Activated T-cell treated with anti-CD3 and anti-CD28 coated beads, Interleukin-2, amount 50 U/mL, for 48 hours (primary cell): Measurements from ENCODE around the gene GABBR2.
"Not testable (repeated sequence)": the region's sequence is repeated elsewhere in the genome, so short reads cannot be mapped to it uniquely, and the experiment has no call there.

Experiments
- DNase-seq, 2 experiments: peaks; one replicate each; pipeline ENCODE4 v3.0.0-alpha.2; 2020

GABBR2 gene

DNA sequence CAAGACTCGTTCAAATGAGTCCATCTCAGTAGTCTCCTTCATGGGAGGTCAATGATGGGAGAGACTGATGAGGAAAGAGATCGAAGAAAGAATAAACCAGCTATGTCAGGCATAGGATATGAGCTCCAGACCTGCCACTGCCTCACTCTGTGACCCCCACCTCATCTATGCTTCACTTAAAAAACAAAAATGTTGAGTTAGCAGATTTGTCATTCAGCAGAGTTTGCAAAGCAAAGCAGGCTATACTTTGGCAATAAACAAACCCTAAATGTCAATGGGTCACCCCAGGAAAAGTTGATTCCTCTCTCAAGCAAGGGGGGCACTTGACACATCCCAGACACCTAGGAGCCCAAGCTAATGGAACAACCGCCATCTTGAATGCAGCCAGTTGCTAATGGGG lies 117.0 kb downstream of the GABBR2 start:
- DNase-seq = no peak

DNA sequence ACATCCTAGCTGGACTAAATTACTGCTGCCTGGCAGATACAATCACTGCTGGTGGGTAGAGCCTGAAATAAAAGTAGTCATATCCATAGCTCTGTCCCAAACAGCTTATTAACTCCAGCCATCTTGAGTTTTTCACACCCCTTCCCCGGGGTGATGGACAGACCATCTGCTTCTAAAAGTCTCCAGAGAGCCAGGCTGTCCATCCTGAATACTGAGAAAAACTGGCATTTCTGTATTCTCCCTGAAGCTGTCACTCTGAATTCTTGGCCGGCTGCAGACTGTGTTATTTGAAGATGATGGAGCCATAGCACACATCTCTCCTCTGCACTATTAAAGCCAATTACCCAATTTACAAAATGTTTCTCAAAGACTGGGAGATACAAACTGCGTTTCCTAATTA lies 118.6 kb downstream of the GABBR2 start:
- DNase-seq = no peak

DNA sequence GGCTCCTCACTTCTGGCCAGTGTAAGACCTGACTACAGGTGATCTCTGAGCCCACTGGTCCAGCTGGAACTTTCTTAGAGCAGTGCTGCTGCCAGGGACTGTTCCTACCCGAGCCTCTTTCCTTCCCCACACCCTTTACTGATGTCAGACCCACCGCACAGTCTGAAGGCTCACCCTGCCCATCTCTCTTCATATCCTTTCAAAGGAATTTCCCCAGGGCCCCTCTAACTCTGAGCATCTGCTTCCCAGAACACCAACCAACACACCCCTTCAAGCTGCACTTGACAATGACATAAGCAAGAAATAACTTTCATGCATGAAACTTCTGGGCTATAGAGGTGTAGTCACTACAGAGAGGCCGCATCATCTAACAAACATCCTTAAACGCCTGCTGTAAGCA lies 119.6 kb downstream of the GABBR2 start:
- no peak for DNase-seq

DNA sequence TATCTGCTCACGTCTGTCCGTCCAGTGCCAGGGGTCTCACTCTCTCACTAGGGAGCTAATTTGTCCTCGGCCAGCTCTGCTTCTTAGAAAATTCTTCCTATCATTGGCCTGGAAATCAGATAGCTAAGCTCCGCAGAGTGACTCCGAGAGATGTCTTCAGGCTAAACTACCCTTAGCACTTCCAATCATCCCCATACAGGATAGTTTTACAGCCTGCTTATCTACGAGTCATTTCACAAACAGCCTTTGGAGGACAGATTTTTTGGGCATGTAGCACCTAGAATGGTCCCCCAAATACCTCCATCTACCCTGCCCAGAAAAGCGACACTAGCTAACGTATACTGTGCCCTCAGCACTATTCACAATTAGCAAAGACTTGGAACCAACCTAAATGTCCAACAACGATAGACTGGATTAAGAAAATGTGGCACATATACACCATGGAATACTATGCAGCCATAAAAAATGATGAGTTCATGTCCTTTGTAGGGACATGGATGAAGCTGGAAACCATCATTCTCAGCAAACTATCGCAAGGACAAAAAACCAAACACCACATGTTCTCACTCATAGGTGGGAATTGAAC lies 123.8 kb downstream of the GABBR2 start:
- DNase-seq = not testable (repeated sequence)

DNA sequence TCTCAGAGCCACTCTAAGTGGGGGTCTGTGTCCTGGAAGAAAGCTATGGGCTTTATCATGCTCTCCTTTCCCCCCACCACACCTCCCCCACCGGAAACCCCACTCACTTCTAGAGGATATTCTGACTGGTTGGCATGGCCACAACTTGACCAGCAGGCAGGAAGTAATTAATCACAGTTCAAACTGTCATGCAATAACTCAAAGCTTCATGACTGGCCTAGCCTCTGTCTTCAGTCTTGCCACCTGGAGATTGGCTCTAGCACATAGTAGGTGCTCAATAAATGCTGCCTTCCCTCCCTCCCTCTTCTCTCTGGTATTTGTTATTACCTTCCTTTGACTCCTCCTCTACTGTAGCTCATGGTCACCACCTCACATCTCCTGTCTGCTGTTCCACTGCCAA lies 124.7 kb downstream of the GABBR2 start:
- DNase-seq = peak in 1 of 2 experiments; percentile 26

DNA sequence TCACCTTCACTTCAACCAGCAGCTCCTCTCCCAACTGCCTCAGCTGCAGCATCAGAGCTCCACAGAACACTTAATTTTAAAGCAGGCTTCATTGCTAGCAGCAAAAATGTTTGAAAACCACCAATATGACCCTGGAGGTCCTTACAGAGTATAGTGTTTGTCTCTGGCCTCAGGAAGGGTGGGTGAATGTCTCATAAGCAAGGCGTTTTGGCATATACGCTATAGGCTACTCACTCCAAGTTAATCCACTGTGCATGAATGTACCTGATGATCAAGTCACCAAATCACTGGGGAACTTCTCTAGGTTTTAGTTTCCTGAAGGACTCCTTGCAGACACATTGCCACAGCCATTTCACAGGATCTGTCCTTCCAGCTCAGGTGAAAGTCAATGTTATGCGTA lies 125.3 kb downstream of the GABBR2 start:
- DNase-seq = no peak

DNA sequence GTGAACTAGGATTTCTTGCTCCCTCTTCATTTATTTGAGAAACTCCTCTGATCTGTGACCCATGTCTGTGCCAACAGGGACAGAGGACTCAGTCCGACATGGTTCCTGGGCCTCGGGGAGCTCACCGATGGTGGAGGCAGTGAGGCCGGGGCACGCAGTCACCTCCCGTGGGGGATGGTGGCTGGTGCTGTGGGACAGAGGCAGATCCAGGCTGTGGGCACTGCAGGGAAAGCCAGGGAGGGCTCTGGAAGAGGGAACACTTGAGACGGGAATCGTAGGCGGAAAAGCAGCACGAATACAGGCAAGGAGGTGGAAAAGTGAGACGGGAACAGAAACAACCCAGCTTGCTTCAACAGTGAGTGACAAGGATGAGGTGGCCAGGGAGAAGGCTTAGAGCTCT lies 127.8 kb downstream of the GABBR2 start:
- no peak for DNase-seq

DNA sequence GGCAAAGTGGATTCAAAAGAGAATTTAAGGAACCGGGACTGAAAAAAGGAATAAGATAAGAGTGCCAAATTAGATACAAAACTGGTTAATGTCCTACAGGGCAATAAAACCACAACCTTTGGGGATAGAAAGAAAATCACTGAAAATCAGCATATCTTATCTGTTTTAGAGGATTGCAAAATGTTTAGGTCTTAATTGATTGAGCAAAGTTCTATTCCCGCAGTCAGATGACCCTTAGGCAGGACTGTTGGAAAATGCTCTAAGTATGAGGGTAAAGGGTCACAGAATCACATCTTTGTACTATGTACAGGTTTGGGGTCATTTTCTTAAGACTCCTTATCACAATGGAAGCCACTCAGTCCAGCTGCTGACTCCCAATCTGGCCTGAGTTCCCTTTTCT lies 129.0 kb downstream of the GABBR2 start:
- DNase-seq = no peak

DNA sequence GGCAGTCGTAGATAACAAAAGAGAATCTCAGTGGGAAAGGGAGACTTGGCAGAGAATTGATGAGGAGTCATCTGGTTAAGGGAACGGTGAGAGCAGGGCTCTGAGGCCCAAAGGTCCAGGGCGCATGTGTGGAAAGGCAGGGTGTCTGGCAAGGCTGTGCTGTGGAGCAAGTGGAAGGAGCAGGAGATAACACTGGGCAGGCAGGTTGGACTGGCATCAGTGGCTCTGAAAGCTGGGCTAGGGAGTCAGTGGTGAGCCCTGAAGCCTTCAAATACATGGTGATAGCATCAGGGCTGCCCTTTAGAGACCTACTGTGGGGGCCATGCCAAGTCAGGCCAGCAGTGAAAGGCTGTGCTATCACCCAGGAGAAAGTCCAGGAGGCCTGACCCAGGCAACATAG lies 131.3 kb downstream of the GABBR2 start:
- DNase-seq = no peak

DNA sequence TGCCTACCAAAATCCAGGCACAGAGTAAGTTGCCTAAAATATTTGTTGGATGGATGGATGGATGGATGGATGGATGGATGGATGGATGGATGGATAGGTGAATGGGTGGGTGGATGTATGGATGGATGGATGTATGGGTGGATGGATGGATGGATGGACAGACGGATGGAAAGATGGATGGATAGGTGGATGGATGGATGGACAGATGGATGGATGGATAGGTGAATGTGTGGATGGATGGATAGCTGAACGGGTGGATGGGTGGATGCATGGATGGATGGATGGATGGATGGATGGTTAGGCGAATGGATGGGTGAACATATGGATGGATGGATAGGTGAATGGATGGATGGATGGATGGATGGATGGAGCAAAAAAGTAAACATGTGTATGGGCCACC lies 131.9 kb downstream of the GABBR2 start:
- no peak for DNase-seq

DNA sequence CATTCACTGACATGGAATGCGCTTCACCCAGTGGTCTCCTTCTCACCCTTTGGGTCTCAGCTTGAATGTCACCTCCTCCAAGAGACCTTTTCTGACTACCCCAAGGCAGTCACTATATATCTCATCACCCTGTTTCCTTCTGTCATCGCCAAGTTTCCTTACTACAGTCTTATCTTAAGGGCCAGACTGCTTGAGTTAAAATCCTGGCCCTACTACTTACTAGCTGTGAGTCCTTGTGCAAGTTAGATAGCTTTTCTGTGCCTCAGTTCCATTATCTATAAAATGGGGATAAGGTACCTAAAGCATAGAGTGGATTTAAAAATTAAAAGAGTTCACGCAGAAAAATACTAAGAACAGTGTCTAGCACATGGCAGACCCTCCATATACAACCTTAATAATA lies 132.4 kb downstream of the GABBR2 start:
- no peak for DNase-seq

DNA sequence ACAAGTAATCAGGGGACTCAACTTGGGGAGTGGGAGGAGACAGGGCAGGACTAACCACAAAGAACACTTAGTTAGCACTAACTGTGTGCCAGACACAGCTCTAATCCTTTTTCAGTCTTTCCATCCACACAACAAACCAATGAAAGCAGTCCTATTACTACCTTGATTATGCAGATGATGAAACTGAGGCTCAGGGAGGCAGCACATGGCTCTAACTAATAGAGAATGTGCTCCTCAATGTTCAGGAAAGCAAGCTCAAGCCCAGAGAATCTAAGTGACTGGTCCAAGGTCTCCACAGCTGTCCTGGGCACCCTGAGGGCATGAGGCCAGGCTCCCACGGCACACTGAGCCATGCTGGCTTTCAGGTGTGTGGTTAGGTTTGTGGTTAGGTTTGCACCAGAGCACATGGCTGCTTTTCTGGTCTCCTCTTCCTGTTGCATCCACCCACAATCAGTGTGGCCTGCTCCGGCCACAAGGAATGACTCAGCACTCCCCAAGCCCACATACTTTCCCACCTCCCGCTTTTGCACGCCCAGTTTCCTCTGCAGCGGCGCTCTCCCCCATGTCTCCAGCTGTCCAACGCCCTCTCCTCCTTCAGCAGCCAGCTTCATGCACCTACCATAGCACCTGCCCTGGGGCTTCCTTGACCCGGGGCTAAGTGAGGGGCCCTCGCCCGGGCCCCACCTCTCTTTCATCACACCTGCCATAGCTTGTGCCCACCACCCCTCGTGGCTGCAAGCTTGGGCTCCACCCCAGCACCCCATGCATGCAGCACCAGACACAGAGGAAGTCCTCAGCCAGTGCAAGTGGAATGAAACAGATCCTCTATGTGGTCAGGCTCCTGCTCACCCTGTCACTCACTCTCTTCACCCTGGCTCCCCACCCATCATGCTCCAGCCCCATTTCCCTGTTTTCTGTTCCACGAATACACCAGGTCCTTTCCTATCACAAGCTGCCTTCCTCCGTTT lies 133.1 kb downstream of the GABBR2 start:
- peak; percentile 63 to 69 for DNase-seq

DNA sequence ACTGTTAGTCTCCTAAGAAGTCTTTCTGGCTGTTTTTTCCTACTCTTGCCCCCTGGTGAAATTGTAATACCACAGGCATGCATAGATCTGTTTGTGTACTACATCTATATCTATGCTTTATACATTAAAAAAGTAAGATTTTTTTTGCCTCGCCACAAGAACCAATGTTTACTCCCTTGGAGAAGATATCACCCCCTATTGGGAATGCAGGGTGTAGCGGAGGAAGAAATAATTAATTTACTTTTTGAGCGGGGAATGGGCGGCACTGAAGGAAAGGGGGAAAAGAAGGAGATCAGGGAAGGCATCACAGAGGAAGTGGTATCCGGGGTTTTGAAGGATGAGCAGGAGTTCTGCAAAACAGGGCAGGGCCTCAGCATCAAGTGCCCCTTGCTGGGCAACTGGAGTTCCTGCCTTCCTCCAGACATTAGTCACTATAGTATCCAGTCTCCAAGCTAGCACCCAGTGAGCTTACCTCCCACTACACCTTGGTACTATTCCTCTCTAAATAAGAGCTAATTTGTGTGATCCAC lies 134.9 kb downstream of the GABBR2 start:
- DNase-seq = no peak

DNA sequence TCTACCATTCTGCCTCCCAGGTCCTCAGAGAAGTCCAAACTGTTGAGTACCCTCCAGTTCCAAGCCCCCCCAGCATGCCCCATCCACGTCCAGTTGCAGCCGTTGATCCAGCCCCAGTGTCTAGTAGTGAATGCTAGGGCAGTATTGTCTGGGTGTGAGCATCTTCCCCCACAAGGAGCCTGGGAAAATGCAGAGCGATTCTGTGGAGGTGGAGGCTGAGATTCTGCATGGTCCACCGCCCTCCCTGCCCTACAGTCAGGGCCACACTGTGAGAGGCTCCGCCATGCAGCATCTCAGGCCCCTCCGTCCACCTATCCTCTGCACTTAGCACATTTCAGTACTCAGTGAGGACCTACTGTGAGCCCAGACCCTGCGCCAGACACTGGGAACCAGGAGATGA lies 135.9 kb downstream of the GABBR2 start:
- DNase-seq = no peak

DNA sequence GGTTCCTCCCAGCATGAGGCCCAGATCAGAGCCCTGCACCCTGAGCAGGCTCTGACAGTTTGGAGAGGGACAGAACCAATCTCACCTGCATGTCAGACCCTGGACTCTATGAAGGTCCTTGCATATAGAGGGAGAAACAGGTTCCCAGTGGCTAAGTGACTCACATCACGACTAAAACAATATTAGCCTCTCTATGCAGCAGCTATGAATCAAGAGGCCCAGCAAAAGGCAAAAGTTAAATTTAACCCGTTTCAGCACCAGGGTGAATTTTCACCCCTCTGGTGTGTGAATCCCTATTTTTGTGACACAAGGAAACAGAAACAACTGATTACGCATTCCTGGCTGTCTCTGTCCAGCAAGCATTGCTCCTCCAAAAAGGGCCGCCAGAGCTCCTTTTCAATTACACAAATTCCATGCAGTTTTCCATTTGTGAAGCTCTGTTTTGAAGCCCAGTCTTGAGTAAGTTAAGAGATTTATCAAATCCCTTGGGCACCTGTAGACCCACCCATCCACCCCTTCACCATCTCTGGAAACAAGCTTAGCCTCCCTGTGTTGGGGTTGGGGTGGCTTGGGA lies 136.6 kb downstream of the GABBR2 start:
- no peak for DNase-seq

DNA sequence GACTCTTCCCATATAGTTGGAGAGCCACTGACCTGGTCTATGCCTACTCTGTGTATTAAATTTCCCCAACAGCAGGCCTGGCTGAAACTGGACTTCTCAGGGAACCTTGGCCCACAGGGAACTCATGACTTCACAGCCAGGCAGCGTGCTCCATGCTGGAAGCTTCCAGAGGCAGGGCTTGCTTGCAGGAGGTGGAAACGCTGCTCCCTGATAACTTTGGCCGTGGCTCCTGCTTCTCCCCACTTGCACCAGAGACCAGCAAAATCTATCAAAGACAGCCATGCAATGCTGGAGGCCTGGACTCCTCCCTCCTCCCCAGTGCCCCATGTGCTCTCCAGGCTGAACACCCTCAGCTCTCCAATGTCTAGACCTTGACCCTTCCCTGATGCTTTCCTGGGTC lies 137.1 kb downstream of the GABBR2 start:
- no peak for DNase-seq

DNA sequence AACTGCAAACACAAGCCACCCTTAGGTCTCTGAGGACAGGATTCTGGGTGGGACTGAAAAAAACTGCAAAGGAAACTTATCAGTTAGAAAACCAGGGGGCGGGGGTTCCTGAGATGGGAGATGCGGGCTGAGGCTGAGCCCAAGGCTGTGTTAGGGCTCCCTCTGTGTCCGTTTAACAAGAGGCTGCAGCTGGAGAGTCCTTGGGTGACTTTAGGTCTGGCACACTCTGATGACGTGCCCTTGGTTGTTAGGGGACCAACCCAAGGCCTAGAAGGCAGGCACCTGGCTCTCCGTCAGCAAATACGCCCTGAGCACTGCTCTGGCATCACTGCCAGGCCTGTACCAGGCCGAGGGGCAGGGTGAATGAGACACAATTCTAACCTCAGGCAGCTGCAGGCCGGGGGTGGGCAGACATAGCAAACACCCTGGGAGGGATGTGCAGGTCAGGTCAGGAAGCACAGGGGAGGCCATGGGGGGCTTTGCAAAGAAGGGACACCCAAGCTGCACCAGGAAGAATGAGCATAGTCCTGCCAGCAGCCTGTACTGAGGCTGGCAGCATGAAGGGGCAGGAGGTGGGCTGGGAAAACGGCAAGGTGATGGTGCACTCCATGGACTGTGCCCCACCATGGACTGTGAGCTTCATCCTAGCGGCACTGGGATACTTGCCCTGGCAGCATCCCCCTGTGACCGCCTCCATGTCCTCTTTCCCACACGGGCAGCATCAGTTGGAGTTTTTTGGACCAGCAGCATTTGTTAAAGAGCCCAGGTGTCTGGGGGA lies 137.9 kb downstream of the GABBR2 start:
- no peak for DNase-seq

DNA sequence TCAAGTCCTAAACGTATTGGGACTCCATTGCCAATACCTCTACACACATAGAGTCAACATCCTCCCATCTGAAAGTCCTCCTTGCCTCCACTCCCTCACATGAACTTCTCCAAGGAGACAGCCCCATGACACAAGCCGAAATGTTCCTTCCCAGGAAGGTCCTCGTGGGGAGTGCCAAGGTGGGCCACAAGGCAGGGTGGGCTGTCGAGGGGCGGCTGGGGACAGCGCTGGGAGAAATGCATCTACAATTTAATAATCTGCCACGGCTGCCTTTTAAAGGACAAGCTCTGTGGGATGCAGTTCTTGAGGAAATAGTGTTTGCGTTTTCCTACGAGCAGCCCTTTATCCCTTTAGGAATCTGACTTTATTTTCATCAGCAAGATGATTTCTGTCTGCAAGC lies 138.7 kb downstream of the GABBR2 start:
- DNase-seq = no peak

DNA sequence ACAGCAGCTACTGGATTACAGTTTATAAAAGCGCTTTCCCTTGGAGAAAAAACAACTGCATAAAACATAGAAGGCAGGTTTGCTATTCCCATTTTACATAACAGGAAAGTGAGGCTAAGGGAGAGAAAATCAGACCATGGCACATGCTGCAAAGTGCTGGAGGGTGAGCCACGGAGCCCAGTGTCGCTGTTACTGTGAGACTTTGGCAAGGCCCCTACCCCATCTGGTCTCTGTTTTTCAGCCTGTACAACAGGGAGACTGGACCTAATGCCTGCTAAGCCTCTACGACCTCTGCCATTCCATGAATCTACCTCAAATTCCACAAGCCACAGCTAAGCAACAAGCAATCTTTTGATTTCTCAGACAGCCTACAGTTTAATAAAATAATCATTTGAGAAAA lies 139.2 kb downstream of the GABBR2 start:
- no peak for DNase-seq

DNA sequence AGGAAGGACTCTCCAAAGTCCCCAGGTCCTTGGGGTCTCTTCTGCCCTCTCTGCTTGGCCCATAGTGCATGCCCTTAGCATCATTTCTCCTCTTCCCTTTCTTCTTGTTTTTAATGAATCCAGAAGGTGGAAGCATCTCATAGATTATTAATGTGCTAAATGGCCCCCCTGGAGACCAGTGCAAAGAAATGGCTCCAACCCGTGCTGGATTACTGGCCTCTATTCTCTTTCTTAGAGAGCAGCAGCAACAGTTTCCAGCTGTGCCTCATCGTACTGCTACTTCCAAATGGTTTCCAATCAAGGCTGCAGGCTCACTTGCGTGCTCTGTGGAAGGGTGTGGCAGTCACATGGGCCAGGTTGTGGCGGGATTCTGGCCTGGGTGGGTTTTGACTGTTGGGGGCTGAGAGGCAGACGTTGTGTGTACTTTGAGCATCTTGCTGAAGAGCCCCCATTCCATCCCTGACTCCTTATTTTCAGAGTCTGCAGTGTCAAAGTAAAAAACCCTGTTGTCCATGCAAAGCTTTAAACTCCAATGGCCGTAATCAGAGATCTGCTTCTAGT lies 139.7 kb downstream of the GABBR2 start:
- DNase-seq = no peak

DNA sequence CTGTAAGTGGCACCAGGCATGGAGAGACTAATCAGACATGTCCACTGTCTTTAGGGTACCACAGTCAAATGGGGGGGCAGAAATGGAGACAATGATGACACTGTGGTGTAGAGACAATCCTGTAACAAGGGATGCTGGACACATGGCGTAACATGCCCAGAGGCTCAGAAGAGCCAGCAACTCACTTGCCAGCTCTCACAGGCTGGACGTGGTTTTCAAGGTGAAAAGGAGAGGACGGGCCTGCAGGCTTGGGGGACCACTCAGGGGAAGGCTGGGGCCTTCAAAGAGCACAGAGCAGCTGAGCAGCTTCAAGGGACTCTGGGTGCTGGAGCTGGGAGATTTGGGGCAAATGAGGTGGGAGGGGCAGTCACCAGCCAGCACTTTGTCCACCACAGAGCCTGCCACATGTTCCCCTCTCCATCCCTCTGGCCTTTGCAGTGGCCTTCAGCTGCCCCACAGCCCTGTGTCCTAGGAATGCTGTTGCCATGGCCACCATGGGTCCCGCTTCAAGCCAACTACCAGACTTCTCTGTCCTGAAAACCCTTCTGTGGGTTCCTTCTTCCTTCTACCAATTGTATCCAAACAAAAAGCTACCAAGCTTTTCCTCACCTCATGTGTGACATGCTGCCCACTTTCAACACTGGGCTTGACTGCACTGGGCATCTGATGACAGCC lies 140.4 kb downstream of the GABBR2 start:
- DNase-seq = no peak
